ENCODE measurements around the gene APRT.
"Not testable (repeated sequence)": the region's sequence is repeated elsewhere in the genome, so short reads cannot be mapped to it uniquely, and the experiment has no call there.

APRT gene

GRCh38 chr16:88841521-88842307, 30.0 kb upstream of the APRT start:
- DNase-seq, result no peak

- no peak for DNase-seq
Observed at GRCh38 chr16:88840600-88841215, 29.0 kb upstream of the APRT start.

- no peak for DNase-seq
Observed at GRCh38 chr16:88839745-88840599, 28.2 kb upstream of the APRT start.

GRCh38 chr16:88839026-88839529, 27.4 kb upstream of the APRT start:
- DNase-seq, result no peak

GRCh38 chr16:88838566-88838965, 26.8 kb upstream of the APRT start:
- no peak for DNase-seq

- no peak for DNase-seq
Observed at GRCh38 chr16:88837806-88838205, 26.1 kb upstream of the APRT start.

GRCh38 chr16:88836791-88837190, 25.1 kb upstream of the APRT start:
- no peak for DNase-seq

- DNase-seq, result no peak
Observed at GRCh38 chr16:88835818-88836217, 24.1 kb upstream of the APRT start.

GRCh38 chr16:88835383-88835782, 23.7 kb upstream of the APRT start:
- DNase-seq, result no peak

- no peak for DNase-seq
Observed at GRCh38 chr16:88834670-88835069, 22.9 kb upstream of the APRT start.

- DNase-seq, result no peak
Observed at GRCh38 chr16:88833086-88833485, 21.4 kb upstream of the APRT start.

GRCh38 chr16:88831838-88832237, 20.1 kb upstream of the APRT start:
- DNase-seq, result no peak

- DNase-seq, result no peak
Observed at GRCh38 chr16:88830783-88831182, 19.1 kb upstream of the APRT start.

GRCh38 chr16:88830258-88830657, 18.5 kb upstream of the APRT start:
- no peak for DNase-seq

- no peak for DNase-seq
Observed at GRCh38 chr16:88828711-88829110, 17.0 kb upstream of the APRT start.

GRCh38 chr16:88827727-88828126, 16.0 kb upstream of the APRT start:
- no peak for DNase-seq

GRCh38 chr16:88826070-88826840, 14.5 kb upstream of the APRT start:
- DNase-seq, result no peak

GRCh38 chr16:88825146-88825545, 13.4 kb upstream of the APRT start:
- DNase-seq, result no peak

- no peak for DNase-seq
Observed at GRCh38 chr16:88824256-88825077, 12.7 kb upstream of the APRT start.

- not testable (repeated sequence) for DNase-seq
Observed at GRCh38 chr16:88823646-88824045, 11.9 kb upstream of the APRT start.

- DNase-seq, result no peak
Observed at GRCh38 chr16:88822281-88823040, 10.7 kb upstream of the APRT start.
